Esophagus muscularis mucosa (tissue), 4 donors: Measurements from ENCODE around the gene CCDC187. TPM values are rescaled to one million over a fixed set of nuclear protein-coding genes. Genes with fewer than 3 reads are reported as not detected.
A peak's percentile ranks its signal among the peaks of the same experiment; 100 is the strongest.

Source experiments
- DNase-seq: peaks from one replicate; pipeline ENCODE4 v3.0.0-alpha.2; 2017; ENCODE audit errors: extremely low spot score
- H3K27ac ChIP-seq, 4 donors: fragments of 200-600 bp; sonication (generic); replicated peaks in 1 of 4; 1 replicate in 3 of 4; 2 replicates in 1 of 4; pipeline ENCODE4 v1.5.1; 2016 to 2019; ENCODE audit warnings: mild to moderate bottlenecking in 1 of 4
- H3K27me3 ChIP-seq, 4 donors: fragments of 200-600 bp; sonication (generic); one replicate each; pipeline versions ENCODE4 v1.5.1 to v1.6.0; 2016 to 2019
- H3K36me3 ChIP-seq, 4 donors: fragments of 200-600 bp; sonication (generic); one replicate each; pipeline ENCODE4 v1.5.1; 2016 to 2019
- H3K4me1 ChIP-seq, 4 donors: fragments of 200-600 bp; sonication (generic); one replicate each; pipeline ENCODE4 v1.5.1; 2016 to 2019
- H3K4me3 ChIP-seq, 4 donors: fragments of 200-600 bp; sonication (generic); 1 replicate in 2 of 4; 2 replicates in 2 of 4; pipeline ENCODE4 v1.5.1; 2016 to 2019; ENCODE audit warnings: mild to moderate bottlenecking in 4 of 4, moderate library complexity in 1 of 4
- H3K9me3 ChIP-seq, 4 donors: fragments of 200-600 bp; sonication (generic); 1 replicate in 3 of 4; 2 replicates in 1 of 4; pipeline ENCODE4 v1.5.1; 2016 to 2019
- CTCF ChIP-seq, 3 experiments: fragments of 200-600 bp in 2 of 3; fragments of 450-650 bp in 1 of 3; sonication (generic) in 2 of 3; IDR thresholded peaks; one replicate each; pipeline ENCODE4 v1.5.1; 2017 to 2019; ENCODE audit warnings: antibody characterized with exemption in 3 of 3, mild to moderate bottlenecking in 2 of 3, moderate library complexity in 1 of 3
- EP300 ChIP-seq: sonication (generic); formaldehyde crosslinking; IDR thresholded peaks from one replicate; pipeline ENCODE4 v1.6.1; 2017; ENCODE audit warnings: antibody characterized with exemption
- POLR2A ChIP-seq: fragments of 450-650 bp; IDR thresholded peaks from one replicate; pipeline ENCODE4 v1.6.1; 2017; ENCODE audit warnings: antibody characterized with exemption, moderate library complexity, mild to moderate bottlenecking, low read depth
- POLR2AphosphoS5 ChIP-seq, 2 donors: sonication (generic); formaldehyde crosslinking; IDR thresholded peaks; one replicate each; pipeline ENCODE4 v1.6.1; 2017; ENCODE audit warnings: antibody characterized with exemption in 2 of 2
- WGBS: methylation state at CpG from one replicate; pipeline ENCODE4 v1.1.5; 2018; 5-methylcytosine and 5-hydroxymethylcytosine counted together
- intact Hi-C: fragments of 100-400 bp; cut with DNase I; formaldehyde crosslinking; loops from one replicate; pipeline ENCODE4 v1.15.1; 2023
- total RNA-seq, 4 donors: library from RNA; depleted of rRNA; stranded (reverse); fragments of >200 nt; gene quantifications; one replicate each; pipeline versions ENCODE4 v1.1.0 to v1.2.1, GENCODE V29; 2016

Gene CCDC187
- total RNA-seq, 4 donors from 2014 or later, result not detected

- TF ChIP-seq CTCF (IDR thresholded peaks at IDR 0.05), result no peak
- TF ChIP-seq POLR2AphosphoS5 (IDR thresholded peaks at IDR 0.05), result no peak
- TF ChIP-seq POLR2A, result no peak
- TF ChIP-seq EP300, result no peak
- no peaks in the 10 kb centered on the region for H3K27me3 ChIP-seq
- DNase-seq, result no peak
- peaks cover 31 to 52% (median 41%) of the 10 kb centered on the region in 4 donors for H3K4me1 ChIP-seq
- H3K36me3 ChIP-seq, result peaks cover 0 to 27% (median 17%) of the 10 kb centered on the region in 4 donors
- intact Hi-C loops, result no loop called here
- peak overlapping the region; percentile 10 to 37 (median 20) for H3K4me3 ChIP-seq
- peak overlapping the region in 3 of 4 donors; percentile 41 to 45 (median 45) for H3K27ac ChIP-seq
- no peaks in the 10 kb centered on the region for H3K9me3 ChIP-seq
- WGBS, result 24% methylated on average over 2 of the region's 10 CpGs
Observed at GRCh38 chr9:136346157-136346481, 42.2 kb upstream of the CCDC187 start.

GRCh38 chr9:136345281-136346156 is 41.6 kb upstream of the CCDC187 start:
- intact Hi-C loops, result no loop called here
- Histone ChIP-seq H3K4me3 (peak overlapping the region; percentile 10 to 37 (median 20)), H3K9me3 (no peaks in the 10 kb centered on the region), H3K4me1 (peaks cover 37 to 52% (median 41%) of the 10 kb centered on the region in 4 donors), H3K27ac (peak overlapping the region in 3 of 4 donors; percentile 41 to 50 (median 45)), H3K27me3 (no peaks in the 10 kb centered on the region), H3K36me3 (peaks cover 0 to 30% (median 20%) of the 10 kb centered on the region in 4 donors)
- no peak for DNase-seq
- TF ChIP-seq POLR2AphosphoS5 (IDR thresholded peaks at IDR 0.05), result peak in 1 of 2 donors; percentile 13
- no peak for TF ChIP-seq EP300
- no peak for TF ChIP-seq POLR2A
- TF ChIP-seq CTCF (IDR thresholded peaks at IDR 0.05), result peak; percentile 28 to 46 (median 31)
- WGBS, result 46% methylated on average over 26 of the region's 43 CpGs

GRCh38 chr9:136344544-136345280 is 40.8 kb upstream of the CCDC187 start:
- Histone ChIP-seq H3K4me3 (no peak overlapping the region), H3K4me1 (peaks cover 37 to 53% (median 41%) of the 10 kb centered on the region in 4 donors), H3K9me3 (no peaks in the 10 kb centered on the region), H3K36me3 (peaks cover 0 to 29% (median 18%) of the 10 kb centered on the region in 4 donors), H3K27ac (peak overlapping the region in 2 of 4 donors; percentile 34 to 50), H3K27me3 (no peaks in the 10 kb centered on the region)
- intact Hi-C loops, result no loop called here
- TF ChIP-seq CTCF (IDR thresholded peaks at IDR 0.05) (no peak), EP300 (no peak), POLR2A (no peak), POLR2AphosphoS5 (IDR thresholded peaks at IDR 0.05) (no peak)
- DNase-seq, result no peak
- 78% methylated on average over 21 of the region's 21 CpGs for WGBS

- Histone ChIP-seq H3K9me3 (no peaks in the 10 kb centered on the region), H3K4me1 (peaks cover 41 to 59% (median 46%) of the 10 kb centered on the region in 4 donors), H3K36me3 (peaks cover 0 to 25% (median 13%) of the 10 kb centered on the region in 4 donors), H3K4me3 (no peak overlapping the region), H3K27me3 (no peaks in the 10 kb centered on the region), H3K27ac (no peak overlapping the region)
- no peak for TF ChIP-seq EP300
- no peak for TF ChIP-seq POLR2A
- no peak for TF ChIP-seq POLR2AphosphoS5 (IDR thresholded peaks at IDR 0.05)
- no peak for TF ChIP-seq CTCF (IDR thresholded peaks at IDR 0.05)
- DNase-seq, result no peak
- intact Hi-C loops, result loop anchor here (2.0 kb wide), 1 partner anchor 19 kb away; the partner anchor contains the start of gene DNLZ
- 91% methylated on average over 24 of the region's 24 CpGs for WGBS
Observed at GRCh38 chr9:136343884-136344269, 40.0 kb upstream of the CCDC187 start.
